ENCODE results near the gene ACTL7B.
"Not testable (repeated sequence)": the region's sequence is repeated elsewhere in the genome, so short reads cannot be mapped to it uniquely, and the experiment has no call there.

Gene ACTL7B

GRCh38 chr9:108869092-108869725 is 13.4 kb upstream of the ACTL7B start:
- DNase-seq (ENCODE audit: low read depth): peak; percentile 60

- no peak for DNase-seq (ENCODE audit: low read depth)
These were observed 12.0 kb upstream of the ACTL7B start for GRCh38 chr9:108867829-108868228.

- no peak for DNase-seq (ENCODE audit: low read depth)
These were observed 11.3 kb upstream of the ACTL7B start for GRCh38 chr9:108867116-108867515.

GRCh38 chr9:108866001-108866420 is 10.2 kb upstream of the ACTL7B start:
- DNase-seq (ENCODE audit: low read depth): no peak

GRCh38 chr9:108865037-108865436 is 9.3 kb upstream of the ACTL7B start:
- DNase-seq (ENCODE audit: low read depth): peak; percentile 12

- peak; percentile 9 for DNase-seq (ENCODE audit: low read depth)
These were observed 8.7 kb upstream of the ACTL7B start for GRCh38 chr9:108864446-108864845.

- DNase-seq (ENCODE audit: low read depth): no peak
These were observed 8.1 kb upstream of the ACTL7B start for GRCh38 chr9:108863891-108864290.

- no peak for DNase-seq (ENCODE audit: low read depth)
These were observed 6.2 kb upstream of the ACTL7B start, which contains the start of gene ACTL7A for GRCh38 chr9:108861997-108862396. Gene ACTL7A (plus strand): TSS chr9:108862266. CDS start chr9:108862323, 57 bp downstream.

- no peak for DNase-seq (ENCODE audit: low read depth)
These were observed 5.7 kb upstream of the ACTL7B start for GRCh38 chr9:108861464-108861863.

GRCh38 chr9:108860764-108861163 is 5.0 kb upstream of the ACTL7B start:
- no peak for DNase-seq (ENCODE audit: low read depth)

GRCh38 chr9:108860354-108860753 is 4.6 kb upstream of the ACTL7B start:
- no peak for DNase-seq (ENCODE audit: low read depth)

- DNase-seq (ENCODE audit: low read depth): peak; percentile 14
These were observed 3.8 kb upstream of the ACTL7B start for GRCh38 chr9:108859459-108860114.

- no peak for DNase-seq (ENCODE audit: low read depth)
These were observed 1.8 kb upstream of the ACTL7B start for GRCh38 chr9:108857572-108857971.

GRCh38 chr9:108855529-108855886 is 278 bp downstream of the ACTL7B start:
- DNase-seq (ENCODE audit: low read depth): no peak

GRCh38 chr9:108854641-108855528 is 901 bp downstream of the ACTL7B start:
- DNase-seq (ENCODE audit: low read depth): no peak

- peak; percentile 23 for DNase-seq (ENCODE audit: low read depth)
These were observed 1.7 kb downstream of the ACTL7B start for GRCh38 chr9:108854094-108854493.

- DNase-seq (ENCODE audit: low read depth): no peak
These were observed 3.7 kb downstream of the ACTL7B start for GRCh38 chr9:108852079-108852478.

GRCh38 chr9:108851138-108851537 is 4.6 kb downstream of the ACTL7B start:
- DNase-seq (ENCODE audit: low read depth): no peak

- peak; percentile 44 for DNase-seq (ENCODE audit: low read depth)
These were observed 5.4 kb downstream of the ACTL7B start for GRCh38 chr9:108850293-108850897.

GRCh38 chr9:108848296-108848695 is 7.5 kb downstream of the ACTL7B start:
- not testable (repeated sequence) for DNase-seq (ENCODE audit: low read depth)

GRCh38 chr9:108845947-108846346 is 9.8 kb downstream of the ACTL7B start:
- no peak for DNase-seq (ENCODE audit: low read depth)

GRCh38 chr9:108845507-108845906 is 10.3 kb downstream of the ACTL7B start:
- DNase-seq (ENCODE audit: low read depth): no peak
